Caki2 (cell line): ENCODE results near the gene SIL1. TPM values are rescaled to one million over a fixed set of nuclear protein-coding genes. Genes with fewer than 3 reads are reported as not detected.

Source experiments
- DNase-seq: peaks from one replicate; pipeline ENCODE4 v3.0.0-alpha.2; 2015; ENCODE audit warnings: low read depth
- in situ Hi-C: cut with HindIII; loops from 2 replicates; pipeline ENCODE4 v1.10.0; 2016; ENCODE audit warnings: low sequenced_read_pairs, low pct_unique_long_range_greater_than_20kb, mixed read lengths
- total RNA-seq: library from RNA; depleted of rRNA; stranded (reverse); fragments of >200 nt; shearing (Covaris generic); gene quantifications from 2 replicates; pipeline ENCODE4 v1.2.3, GENCODE V29; 2014; ENCODE audit warnings: low replicate concordance

Gene SIL1
- total RNA-seq, 1 experiment from 2014 or later: 57.6 TPM

DNA sequence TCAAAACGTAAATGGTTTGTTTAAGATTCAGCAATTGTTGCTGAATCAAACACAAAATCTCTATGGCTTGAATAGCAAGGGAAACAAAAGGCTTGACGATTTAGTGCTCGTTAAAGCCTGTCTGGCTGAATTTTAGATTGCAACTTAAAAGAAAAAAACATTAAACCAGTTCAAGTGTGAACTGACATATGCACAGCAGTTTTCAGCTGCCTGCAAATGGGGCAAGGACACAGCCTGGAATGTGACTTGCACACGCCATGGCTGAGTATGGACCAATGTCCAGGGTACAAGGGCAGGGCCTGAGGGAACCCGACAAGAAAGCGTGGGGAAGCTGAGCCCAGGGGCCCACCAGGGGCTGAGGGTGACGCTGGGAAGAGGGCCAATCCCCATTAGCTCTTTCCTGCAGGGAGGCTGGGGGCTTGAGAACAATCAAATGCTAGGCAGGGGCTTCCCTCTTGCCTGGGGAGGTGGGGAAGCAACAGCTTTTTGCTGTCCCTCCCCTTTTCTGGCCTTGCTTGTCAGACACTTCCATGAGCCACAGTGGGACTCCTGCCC, 233.4 kb downstream of the SIL1 start:
- in situ Hi-C loops: no loop called here
- DNase-seq: no peak

DNA sequence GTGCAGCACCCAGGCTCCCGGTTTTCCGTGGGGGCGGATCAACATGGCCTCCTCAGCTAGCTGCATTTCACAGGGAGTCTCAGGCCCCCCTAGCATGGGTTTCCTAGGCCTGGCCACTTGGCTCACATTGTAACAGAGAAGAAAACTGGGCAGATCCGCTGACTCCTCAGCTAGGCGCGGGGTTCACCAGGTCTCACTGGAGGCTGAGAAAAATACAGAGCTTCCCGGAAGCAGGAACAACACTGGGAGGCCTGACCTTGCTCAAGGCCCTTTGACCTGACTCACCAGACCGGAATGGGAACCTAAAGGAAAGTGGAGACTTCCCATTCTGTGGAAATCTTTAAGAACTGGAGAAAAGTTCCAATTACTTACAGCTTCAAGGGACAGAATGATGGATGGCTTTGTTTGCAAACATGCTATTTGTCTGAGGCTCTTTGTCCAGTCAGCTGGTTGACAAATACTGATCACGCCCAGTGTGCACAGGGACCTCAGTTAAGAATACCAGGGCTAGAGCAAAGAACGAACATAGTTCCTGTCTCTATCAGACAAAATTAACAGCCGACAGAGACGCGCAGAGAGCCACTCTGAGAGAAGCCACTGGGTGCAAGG, 234.3 kb downstream of the SIL1 start:
- no peak for DNase-seq
- in situ Hi-C loops: no loop called here

- no peak for DNase-seq
- in situ Hi-C loops: no loop called here
Measured at GRCh38 chr5:138962614-138963370, 235.4 kb downstream of the SIL1 start.

GRCh38 chr5:138961729-138962128, 236.4 kb downstream of the SIL1 start:
- in situ Hi-C loops: no loop called here

DNA sequence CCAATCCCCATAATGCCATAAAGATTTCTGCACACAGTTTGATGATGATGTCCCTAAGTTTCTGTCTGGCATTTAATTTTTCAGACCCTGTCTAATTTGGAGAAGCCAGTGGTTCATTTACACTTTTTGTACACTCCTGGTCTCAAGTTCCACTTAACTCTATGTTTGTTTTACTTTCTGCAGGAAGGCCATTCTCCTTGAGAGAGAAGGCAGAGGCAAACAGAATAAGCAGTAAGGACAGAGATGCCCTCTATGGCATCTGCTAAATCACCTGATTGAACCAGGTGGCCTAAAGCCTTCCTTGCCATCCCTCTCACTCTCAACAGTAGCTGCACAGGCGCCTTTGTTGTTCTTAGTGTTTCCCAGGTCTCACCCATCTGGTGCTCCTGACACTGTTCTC, 236.9 kb downstream of the SIL1 start:
- DNase-seq: no peak
- in situ Hi-C loops: no loop called here

More at GRCh38 chr5:138961729-138962128, 236.4 kb downstream of the SIL1 start:
- no peak for DNase-seq

- DNase-seq: peak; percentile 52
- in situ Hi-C loops: no loop called here
Measured at GRCh38 chr5:138960145-138960692, 237.9 kb downstream of the SIL1 start.

GRCh38 chr5:138956801-138957200, 241.4 kb downstream of the SIL1 start:
- in situ Hi-C loops: no loop called here
- no peak for DNase-seq

DNA sequence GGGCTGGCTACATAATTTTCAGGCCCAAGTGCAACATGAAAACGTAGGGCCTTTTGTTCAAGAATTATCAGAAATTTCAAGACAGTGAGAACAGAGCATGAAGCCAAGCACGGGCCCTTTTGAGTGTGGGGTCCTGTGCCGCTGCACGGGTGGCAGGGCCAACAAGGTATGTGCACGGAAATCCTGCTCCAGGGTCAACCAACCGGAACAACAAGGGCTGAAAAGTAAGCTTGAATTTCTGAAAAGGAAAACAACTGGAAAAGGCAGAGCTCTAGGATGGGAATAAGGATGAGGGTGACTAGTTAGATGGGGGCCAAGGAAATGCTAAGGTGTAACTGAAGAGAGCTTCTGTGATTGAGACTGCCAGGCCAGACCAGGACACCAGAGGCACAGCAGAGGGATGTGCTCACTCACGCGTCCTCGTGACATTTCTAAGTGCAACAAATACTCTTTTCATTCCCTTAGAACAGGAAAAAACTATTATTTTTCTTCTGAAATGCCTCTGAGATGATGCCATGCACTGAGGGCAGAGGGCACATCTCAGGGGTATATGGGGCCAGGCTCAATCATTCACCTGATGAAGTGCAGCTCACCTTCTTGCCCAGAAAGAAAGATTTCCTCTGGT, 242.4 kb downstream of the SIL1 start:
- peak; percentile 76 for DNase-seq
- in situ Hi-C loops: no loop called here

DNA sequence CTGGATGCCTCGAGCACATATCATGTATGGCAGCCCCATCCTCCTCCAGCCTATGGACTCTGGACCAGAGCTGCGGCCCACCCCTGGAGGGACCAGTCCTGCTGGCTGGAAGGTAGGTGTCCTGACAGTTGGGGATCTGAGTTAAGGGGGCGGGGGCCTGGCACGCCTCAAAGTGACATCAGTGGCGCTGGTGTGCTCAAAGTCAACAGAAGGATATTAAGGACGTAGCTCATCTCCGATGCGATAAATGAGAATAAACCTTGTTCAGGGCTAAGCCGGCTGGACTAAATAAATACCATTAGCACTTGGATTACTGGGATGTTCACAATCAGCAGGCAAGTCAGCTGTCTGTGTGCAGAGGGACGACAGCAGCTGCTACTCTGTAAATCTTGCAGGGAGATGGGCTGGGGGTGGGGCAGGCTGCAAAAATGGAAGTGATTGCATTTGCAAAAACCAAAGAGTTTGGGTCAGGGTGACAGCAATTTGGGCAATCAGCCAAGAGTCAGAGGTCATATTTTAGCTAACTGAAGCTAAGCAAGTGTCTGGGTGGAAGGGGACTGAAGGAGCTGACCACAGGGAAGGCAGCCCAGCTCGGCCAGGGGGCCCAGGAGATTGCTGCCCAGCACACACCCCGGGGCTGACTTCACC, 243.0 kb downstream of the SIL1 start:
- in situ Hi-C loops: no loop called here
- DNase-seq: peak; percentile 51

GRCh38 chr5:138954257-138955012, 243.7 kb downstream of the SIL1 start:
- in situ Hi-C loops: no loop called here
- no peak for DNase-seq

DNA sequence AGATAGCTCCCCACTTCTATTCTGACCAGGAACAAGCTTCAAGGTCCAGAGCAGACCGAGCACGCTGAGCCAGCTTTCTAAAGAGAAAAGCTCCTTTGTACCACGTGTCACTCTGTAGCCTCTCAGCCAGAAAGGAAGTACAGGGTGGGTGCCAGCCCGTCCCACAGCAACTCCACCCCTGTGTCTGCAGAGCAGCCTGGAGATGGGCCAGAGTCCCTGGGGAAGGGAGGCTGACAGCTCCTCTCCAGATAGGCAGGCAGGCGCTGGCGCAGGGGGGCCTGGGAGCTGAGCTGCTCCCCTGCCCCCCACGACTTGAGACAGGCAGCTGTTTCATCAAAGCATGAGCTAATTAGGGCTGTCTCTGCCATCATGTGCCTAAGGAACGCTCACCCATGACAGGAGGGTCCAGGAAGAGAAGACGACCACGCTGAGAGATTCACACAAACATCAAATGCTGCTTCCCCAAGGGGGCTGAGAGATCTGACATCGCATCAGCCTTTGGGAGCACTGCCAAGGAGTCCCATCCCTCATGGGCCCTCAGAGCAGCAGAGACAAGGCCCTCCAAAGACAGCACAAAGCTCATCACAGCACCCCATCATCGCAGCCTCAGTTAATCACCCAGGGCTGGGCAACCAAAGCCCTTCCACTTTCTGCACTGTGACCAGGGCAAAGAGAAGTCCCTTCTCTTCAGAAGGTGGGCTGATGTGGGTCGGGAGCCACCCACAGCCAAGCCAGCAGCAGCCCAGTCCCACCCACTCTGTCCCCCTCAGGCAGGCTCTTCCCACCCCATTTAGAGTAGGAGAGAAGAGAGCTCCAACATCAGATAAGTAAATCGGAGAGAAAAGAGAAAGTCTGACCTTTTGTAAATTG, 244.5 kb downstream of the SIL1 start:
- DNase-seq: peak; percentile 30
- in situ Hi-C loops: no loop called here

GRCh38 chr5:138952962-138953361, 245.2 kb downstream of the SIL1 start:
- in situ Hi-C loops: no loop called here

DNA sequence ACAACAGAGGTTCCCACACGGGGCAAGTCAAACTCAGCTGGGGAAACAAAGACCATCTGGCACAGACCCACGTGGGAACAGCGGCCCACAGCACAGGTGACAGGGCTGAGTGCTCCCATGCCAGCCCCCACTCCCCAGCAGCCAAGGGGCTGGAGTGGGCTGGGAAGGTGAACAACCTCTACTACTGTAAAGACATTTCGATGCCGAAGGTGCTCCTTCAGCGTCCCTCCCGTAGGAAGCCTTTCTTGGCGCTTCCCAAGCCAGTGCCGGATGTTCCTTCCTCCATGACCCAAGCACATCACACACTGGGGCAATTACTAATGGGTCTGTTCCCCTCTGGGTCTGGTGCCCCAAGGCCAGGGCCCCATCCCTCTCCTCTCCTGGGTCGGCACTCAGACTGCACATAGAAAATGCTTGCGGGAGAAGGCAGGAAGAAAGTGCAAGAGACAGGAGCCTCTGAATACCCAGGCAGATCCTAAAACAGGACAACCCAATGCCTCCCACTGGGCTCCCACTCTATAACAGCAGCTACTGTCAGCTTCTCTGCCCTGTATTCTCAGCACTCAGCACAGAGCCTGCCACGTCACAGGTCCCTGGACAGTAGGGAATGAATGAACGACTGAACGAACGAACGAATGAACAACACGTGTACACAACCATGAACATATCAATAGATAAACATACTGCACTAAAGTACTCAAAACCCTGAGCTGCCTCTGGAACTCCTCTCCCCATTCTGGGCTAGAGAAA, 246.0 kb downstream of the SIL1 start:
- in situ Hi-C loops: no loop called here

More at GRCh38 chr5:138952962-138953361, 245.2 kb downstream of the SIL1 start:
- DNase-seq: no peak

GRCh38 chr5:138951091-138951985, 246.8 kb downstream of the SIL1 start:
- DNase-seq: no peak
- in situ Hi-C loops: no loop called here

More for the DNA sequence above, 246.0 kb downstream of the SIL1 start:
- no peak for DNase-seq

DNA sequence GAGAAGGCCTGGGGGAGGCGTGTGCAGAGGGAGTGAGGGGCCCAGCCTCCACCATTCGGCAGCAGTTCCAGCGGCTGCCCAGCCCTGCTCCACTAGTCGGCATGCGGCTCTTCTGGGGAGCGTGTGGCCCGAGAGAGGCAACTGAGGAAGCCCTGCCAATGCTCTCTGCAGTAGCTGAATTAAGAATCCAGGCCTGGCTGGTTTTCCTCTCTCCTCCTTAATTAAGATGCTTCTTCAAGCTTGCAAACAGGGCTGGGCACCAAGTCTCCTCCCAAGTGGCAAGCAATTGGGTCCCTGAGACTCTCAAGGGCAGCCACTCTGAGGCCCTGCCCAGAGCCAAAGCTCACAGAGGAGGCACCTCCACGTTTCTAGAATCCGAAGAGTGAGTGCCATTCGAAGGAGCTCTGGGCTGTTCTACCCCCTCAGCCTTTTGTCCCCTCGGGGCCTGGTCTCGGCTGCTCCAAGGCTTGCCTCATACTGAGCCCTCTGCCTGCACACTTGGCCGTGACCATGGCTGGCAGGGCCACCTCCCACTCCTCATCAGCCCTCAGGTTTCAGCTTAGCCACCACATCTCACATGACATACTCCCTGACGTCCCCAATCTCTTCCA, 247.6 kb downstream of the SIL1 start:
- no peak for DNase-seq
- in situ Hi-C loops: no loop called here
